Activated CD8-positive, alpha-beta memory T cell treated with anti-CD3 and anti-CD28 coated beads, Interleukin-2, amount 50 U/mL, for 4 hours (primary cell): Measurements from ENCODE around the gene VSX2.

ENCODE experiments used
- DNase-seq: peaks from one replicate; pipeline ENCODE4 v3.0.0-alpha.2; 2020

The VSX2 gene

GRCh38 chr14:74238974-74239847 lies at the start of gene VSX2:
Gene VSX2, plus strand, starts transcription at chr14:74239449. Its CDS starts 113 bp downstream, at chr14:74239562.
- DNase-seq = no peak

- DNase-seq = no peak
These were observed 48.2 kb upstream of the VSX2 start for GRCh38 chr14:74190927-74191575.

- no peak for DNase-seq
These were observed 44.6 kb upstream of the VSX2 start for GRCh38 chr14:74194506-74195274.

- no peak for DNase-seq
These were observed 43.6 kb upstream of the VSX2 start for GRCh38 chr14:74195623-74196022.

- no peak for DNase-seq
These were observed 40.6 kb upstream of the VSX2 start for GRCh38 chr14:74198441-74199234.

GRCh38 chr14:74202113-74202512 lies 37.1 kb upstream of the VSX2 start:
- no peak for DNase-seq

GRCh38 chr14:74203639-74204038 lies 35.6 kb upstream of the VSX2 start:
- DNase-seq = no peak

GRCh38 chr14:74204491-74204890 lies 34.8 kb upstream of the VSX2 start:
- no peak for DNase-seq

GRCh38 chr14:74205882-74206281 lies 33.4 kb upstream of the VSX2 start:
- DNase-seq = no peak

GRCh38 chr14:74207943-74208342 lies 31.3 kb upstream of the VSX2 start:
- no peak for DNase-seq

- DNase-seq = no peak
These were observed 30.6 kb upstream of the VSX2 start for GRCh38 chr14:74208642-74209041.

GRCh38 chr14:74211945-74212580 lies 27.2 kb upstream of the VSX2 start:
- DNase-seq = no peak

GRCh38 chr14:74213907-74214803 lies 25.1 kb upstream of the VSX2 start:
- no peak for DNase-seq

- DNase-seq = no peak
These were observed 22.6 kb upstream of the VSX2 start for GRCh38 chr14:74216671-74217070.

GRCh38 chr14:74217672-74218448 lies 21.4 kb upstream of the VSX2 start:
- peak; percentile 79 for DNase-seq

- DNase-seq = no peak
These were observed 20.8 kb upstream of the VSX2 start for GRCh38 chr14:74218462-74218861.

GRCh38 chr14:74219277-74220205 lies 19.7 kb upstream of the VSX2 start:
- DNase-seq = no peak

- DNase-seq = no peak
These were observed 18.3 kb upstream of the VSX2 start for GRCh38 chr14:74220991-74221390.

- no peak for DNase-seq
These were observed 17.5 kb upstream of the VSX2 start for GRCh38 chr14:74221741-74222140.
